ENCODE results near the gene GPR173. TPM values are rescaled to one million over a fixed set of nuclear protein-coding genes. Genes with fewer than 3 reads are reported as not detected.

GPR173 gene
- total and polyA plus RNA-seq, 2 of the 8 experiments (the other 6 are each of a cell fraction or from before 2014, with no cell fraction given), result 7.0 to 11.3 TPM

DNA sequence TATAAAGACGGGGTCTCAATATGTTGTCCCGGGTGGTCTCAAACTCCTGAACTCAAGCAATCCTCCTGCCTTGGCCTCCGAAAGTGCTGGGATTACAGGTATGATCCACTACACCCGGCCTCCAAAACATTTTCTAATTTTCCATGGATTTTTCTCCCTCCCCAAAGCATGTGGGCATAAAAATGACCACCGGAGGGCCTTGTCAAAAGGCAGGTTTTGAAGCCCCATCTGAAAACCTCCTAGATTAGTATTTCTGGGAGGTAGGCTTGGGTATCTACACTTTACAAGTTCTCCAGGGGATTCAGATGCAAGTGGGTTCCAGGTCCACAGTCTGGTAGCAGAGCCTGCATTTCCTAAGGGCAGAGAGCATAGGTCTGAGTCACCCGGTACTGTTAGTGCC is 1.4 kb upstream of the GPR173 start:
- no peak for TF ChIP-seq TAF1 (IDR thresholded peaks at IDR 0.05; ENCODE audit: low read depth, low read length)
- TF ChIP-seq, protein P1, sequence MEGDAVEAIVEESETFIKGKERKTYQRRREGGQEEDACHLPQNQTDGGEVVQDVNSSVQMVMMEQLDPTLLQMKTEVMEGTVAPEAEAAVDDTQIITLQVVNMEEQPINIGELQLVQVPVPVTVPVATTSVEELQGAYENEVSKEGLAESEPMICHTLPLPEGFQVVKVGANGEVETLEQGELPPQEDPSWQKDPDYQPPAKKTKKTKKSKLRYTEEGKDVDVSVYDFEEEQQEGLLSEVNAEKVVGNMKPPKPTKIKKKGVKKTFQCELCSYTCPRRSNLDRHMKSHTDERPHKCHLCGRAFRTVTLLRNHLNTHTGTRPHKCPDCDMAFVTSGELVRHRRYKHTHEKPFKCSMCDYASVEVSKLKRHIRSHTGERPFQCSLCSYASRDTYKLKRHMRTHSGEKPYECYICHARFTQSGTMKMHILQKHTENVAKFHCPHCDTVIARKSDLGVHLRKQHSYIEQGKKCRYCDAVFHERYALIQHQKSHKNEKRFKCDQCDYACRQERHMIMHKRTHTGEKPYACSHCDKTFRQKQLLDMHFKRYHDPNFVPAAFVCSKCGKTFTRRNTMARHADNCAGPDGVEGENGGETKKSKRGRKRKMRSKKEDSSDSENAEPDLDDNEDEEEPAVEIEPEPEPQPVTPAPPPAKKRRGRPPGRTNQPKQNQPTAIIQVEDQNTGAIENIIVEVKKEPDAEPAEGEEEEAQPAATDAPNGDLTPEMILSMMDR (IDR thresholded peaks at IDR 0.05; ENCODE audit: control extremely low read depth in 1 of 3, insufficient read depth in 1 of 3, low read depth in 1 of 3, low read length in 3 of 3), result peak in 2 of 3 experiments; percentile 15 to 21; a peak in 2 of 4 replicates
- peak in 1 of 2 experiments; percentile 15; a peak in 2 of 4 replicates for TF ChIP-seq RAD21 (IDR thresholded peaks at IDR 0.05 in 1 of 2, conservative IDR thresholded peaks at IDR 0.05 in 1 of 2; ENCODE audit: low read depth in 2 of 2, low read length in 2 of 2)
- Histone ChIP-seq H3K4ac (replicated peaks; ENCODE audit: insufficient read length, low read depth, low read length) (no peak overlapping the region), H3K14ac (ENCODE audit: insufficient read length) (no peak overlapping the region), H4K5ac (ENCODE audit: insufficient read length, low read depth, low read length) (no peak overlapping the region), H2AK5ac (ENCODE audit: low read depth, low read length) (no peak overlapping the region), H2BK5ac (ENCODE audit: low read depth, low read length) (no peak overlapping the region), H3K36me3 (ENCODE audit: control insufficient read depth in 2 of 4, insufficient read depth in 4 of 4, low read length in 3 of 4) (no peaks in the 10 kb centered on the region), H2AFZ (ENCODE audit: low read length) (no peak overlapping the region), H2BK120ac (replicated peaks; ENCODE audit: low read depth, low read length) (no peak overlapping the region), H4K91ac (replicated peaks; ENCODE audit: insufficient read length, low read length) (no peak overlapping the region), H3K4me2 (ENCODE audit: insufficient read depth in 1 of 2, low read depth in 2 of 2, low read length in 2 of 2) (0 out of 4 replicates have a peak overlapping the region, but pooled peaks of 1 of the 2 experiments have one; percentile 66), H3K23me2 (ENCODE audit: low read depth, low read length) (peaks cover 4% of the 10 kb centered on the region; the same call in 1 of the 2 replicates), H3K56ac (replicated peaks; ENCODE audit: insufficient read length, low read depth, low read length) (no peak overlapping the region), H3K23ac (ENCODE audit: insufficient read length) (no peak overlapping the region), H2BK20ac (ENCODE audit: low read length) (no peak overlapping the region), H3K79me2 (ENCODE audit: control insufficient read depth in 1 of 2, insufficient read depth in 2 of 2, low read length in 2 of 2) (peaks cover 0 to 17% of the 10 kb centered on the region in 2 experiments; a peak in 3 of 4 replicates), H3K79me1 (ENCODE audit: low read depth, low read length) (0 out of 2 replicates have a peak, but pooled peaks cover 3% of the 10 kb centered on the region), H2BK15ac (ENCODE audit: low read length) (no peak overlapping the region), H3K18ac (ENCODE audit: extremely low read depth, low read length) (no peak overlapping the region), H2BK12ac (ENCODE audit: low read depth, low read length) (no peak overlapping the region), H4K20me1 (replicated peaks in 1 of 2; ENCODE audit: control insufficient read depth in 1 of 2, insufficient read depth in 2 of 2, low read length in 2 of 2) (no peaks in the 10 kb centered on the region), H4K8ac (ENCODE audit: extremely low read depth, insufficient read depth, low read length) (no peak overlapping the region), H3K4me1 (replicated peaks in 1 of 4; ENCODE audit: control insufficient read depth in 3 of 4, insufficient read depth in 4 of 4, low read length in 3 of 4) (peaks cover 0 to 8% (median 1%) of the 10 kb centered on the region in 4 experiments; a peak in 2 of 7 replicates), H3K27ac (ENCODE audit: low read depth, low read length) (no peak overlapping the region), H3K27me3 (replicated peaks in 1 of 4; ENCODE audit: control insufficient read depth in 3 of 4, extremely low read depth in 1 of 4, insufficient read depth in 3 of 4, low read length in 3 of 4) (no peaks in the 10 kb centered on the region), H3K9ac (replicated peaks in 1 of 4; ENCODE audit: extremely low read depth in 1 of 4, low read depth in 3 of 4, low read length in 3 of 4) (no peak overlapping the region), H3K9me3 (ENCODE audit: insufficient read depth in 2 of 2, low read depth in 1 of 2, low read length in 1 of 2) (no peaks in the 10 kb centered on the region), H3K4me3 (ENCODE audit: extremely low read depth in 1 of 4, insufficient read depth in 2 of 4, low read depth in 3 of 4, low read length in 4 of 4) (peak overlapping the region in 1 of 4 experiments; percentile 53; a peak in 1 of 8 replicates)
- ChIA-PET CTCF (ENCODE audit: partially characterized antibody) (interaction anchor here (0.7 kb wide), 2 partner anchors 9 to 47 kb away, joined by 3 to 5 read pairs; no protein-coding TSS in a partner anchor), POLR2A (ENCODE audit: partially characterized antibody) (no interaction called here)
- 76% methylated on average over 6 of the region's 6 CpGs; no CpG with 5 or more reads in 1 of the 2 experiments for WGBS, 2 experiments (ENCODE audit: extremely low coverage in 1 of 2, insufficient coverage in 1 of 2, insufficient read length in 1 of 2, insufficient replicate concordance in 2 of 2, low coverage in 1 of 2, low lambda C conversion rate in 2 of 2, missing lambda C conversion rate in 1 of 2)
- peak; percentile 78 for FAIRE-seq
- DNase-seq (ENCODE audit: low read depth in 1 of 2, low spot score in 2 of 2), result no peak
